Stimulated activated CD8-positive, alpha-beta memory T cell treated with anti-CD3 and anti-CD28 coated beads, Interleukin-4, amount 100 ng/mL, for 24 hours (primary cell): ENCODE results near the gene TNS1.

Source experiments
- DNase-seq: peaks from one replicate; pipeline ENCODE4 v3.0.0-alpha.2; 2020; ENCODE audit warnings: low read depth

Gene TNS1

DNA sequence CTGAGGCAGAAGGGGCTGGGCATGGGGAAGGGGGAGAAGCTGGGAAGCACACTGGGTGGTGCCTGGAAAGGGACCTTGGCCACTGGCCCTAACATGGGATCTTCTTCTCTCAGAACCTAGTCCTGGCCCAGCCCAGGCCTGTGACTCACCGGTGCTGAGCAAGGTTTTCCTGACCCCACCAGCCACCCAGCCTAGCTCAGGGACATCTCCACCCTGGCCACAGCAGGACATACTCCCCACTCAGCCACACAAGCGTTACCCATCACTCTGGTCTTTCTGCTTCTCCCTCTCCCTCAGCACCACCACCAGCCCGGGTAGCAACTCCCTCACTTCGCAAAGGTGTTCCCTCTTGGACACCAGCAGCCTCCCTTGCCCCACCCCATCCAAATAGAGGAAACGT lies 22.8 kb downstream of the TNS1 start:
- no peak for DNase-seq

- DNase-seq: no peak
These were observed 23.5 kb downstream of the TNS1 start for GRCh38 chr2:217979151-217979811.

- DNase-seq: no peak
These were observed 24.2 kb downstream of the TNS1 start for GRCh38 chr2:217978536-217979150.

DNA sequence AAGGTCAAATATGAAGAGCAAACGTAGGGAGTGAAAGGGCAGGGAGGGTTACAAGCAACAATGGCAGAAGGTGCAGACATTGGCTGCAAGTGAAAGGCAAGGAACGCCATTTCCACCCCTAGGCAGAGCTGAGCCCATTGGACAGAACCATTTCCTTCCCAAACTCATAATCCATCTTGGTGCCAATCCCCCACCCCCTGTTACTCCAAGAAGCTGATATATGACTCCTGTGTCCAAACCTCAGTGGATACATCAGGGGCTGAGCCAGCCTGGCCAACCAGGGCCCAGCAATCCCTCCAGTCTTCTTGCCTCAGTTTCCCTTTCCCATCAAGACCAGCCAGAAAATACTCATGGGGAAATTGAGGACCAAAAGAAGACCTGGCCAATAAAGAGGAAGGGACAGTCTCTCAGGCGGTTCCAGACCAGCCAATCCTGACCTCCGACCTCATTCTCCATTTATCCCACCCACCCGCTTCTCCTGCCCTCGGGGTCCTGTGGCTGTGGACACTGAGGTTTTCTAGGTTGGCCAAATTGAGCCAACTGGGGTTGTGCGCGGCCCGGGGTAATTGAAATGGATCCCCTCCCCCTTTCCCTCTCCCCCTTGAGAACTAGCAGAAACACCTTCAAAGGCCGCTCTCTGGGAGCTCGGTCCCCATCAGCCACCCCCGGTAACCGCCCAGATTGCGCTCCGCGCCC lies 24.8 kb downstream of the TNS1 start:
- DNase-seq: no peak

GRCh38 chr2:217976301-217976700 lies 26.5 kb downstream of the TNS1 start:
- DNase-seq: no peak

GRCh38 chr2:217975626-217976025 lies 27.2 kb downstream of the TNS1 start:
- DNase-seq: no peak

DNA sequence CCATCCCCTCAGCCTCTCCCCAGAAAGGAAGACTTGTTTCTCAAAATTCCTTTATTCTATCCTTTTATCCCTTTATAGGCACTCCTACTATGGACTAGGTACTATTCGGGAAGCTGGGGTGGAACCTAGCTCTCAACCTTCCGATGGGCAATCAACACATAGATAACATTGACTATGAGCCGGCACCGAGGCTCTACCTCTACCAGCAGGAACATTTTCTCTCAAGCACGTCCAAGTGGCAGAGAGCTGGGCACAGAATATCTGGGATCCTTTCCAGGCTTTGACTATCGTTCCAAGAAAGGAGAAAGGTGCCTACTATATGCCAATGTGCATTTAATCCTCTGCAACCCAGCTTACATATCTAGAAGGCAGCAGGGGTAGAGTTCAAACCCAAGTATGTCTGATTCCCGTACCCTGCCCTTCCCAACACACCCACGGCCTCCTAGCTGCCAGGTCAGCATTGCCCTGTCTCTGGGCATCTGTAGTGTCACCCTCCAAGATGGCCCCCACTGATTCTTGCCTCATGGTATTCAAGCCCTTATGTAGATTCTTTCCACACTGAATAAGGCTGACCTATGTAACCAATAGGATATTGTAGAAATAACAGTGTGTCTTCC lies 28.3 kb downstream of the TNS1 start:
- DNase-seq: no peak

DNA sequence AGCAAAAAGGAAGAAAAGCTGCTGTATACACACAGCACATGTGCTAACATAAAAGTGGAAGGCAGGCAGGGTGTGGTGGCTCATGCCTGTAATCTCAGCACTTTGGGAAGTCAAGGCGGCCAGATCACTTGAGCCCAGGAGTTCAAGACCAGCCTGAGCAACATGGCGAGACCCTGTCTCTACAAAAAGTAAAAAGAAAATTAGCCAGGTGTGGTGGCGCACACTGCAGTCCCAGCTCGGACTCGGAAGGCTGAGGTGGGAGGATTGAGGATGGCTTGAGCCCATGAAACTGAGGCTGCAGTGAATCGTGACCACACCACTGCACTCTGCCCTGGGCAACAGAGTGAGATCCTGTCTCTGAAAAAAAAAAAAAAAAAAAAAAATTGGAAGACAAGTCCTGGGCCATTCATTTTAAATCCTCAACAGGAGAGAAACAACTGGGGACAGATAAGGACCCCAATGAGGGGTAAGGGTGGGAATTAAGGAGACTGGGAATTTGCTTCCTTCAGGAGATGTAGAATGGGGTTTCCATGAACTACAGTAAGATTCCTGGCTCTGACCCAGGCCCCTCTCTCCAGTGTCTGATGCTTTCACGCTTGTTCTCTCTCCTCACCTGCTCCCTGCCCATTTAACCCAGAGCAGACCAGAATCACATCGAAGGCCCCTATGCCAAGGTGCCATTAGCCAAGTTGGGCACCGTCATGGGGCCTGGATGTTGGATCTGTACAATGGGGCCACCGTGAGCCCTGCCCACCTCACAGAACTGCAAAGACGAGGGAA lies 29.6 kb downstream of the TNS1 start:
- DNase-seq: no peak

- DNase-seq: no peak
These were observed 30.3 kb downstream of the TNS1 start for GRCh38 chr2:217972490-217972889.

DNA sequence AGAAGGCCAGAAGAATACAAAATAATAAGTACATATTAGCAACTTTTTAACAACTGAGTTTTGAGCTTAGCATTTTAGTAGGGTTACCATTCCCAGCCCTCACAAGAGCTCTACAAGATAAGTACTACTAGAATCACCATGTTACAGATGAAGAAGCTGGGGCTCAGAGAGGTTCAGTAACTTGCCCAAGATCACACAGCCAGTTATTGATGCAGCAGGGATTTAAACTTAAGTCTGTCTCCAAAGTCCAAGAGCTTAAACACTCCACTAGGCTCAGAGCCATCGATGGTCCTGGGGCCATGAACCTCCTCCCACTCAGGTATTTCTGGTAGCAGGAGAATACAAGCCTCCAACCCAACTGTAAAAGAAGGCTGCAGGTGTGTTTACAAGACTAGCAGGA lies 30.8 kb downstream of the TNS1 start:
- no peak for DNase-seq

DNA sequence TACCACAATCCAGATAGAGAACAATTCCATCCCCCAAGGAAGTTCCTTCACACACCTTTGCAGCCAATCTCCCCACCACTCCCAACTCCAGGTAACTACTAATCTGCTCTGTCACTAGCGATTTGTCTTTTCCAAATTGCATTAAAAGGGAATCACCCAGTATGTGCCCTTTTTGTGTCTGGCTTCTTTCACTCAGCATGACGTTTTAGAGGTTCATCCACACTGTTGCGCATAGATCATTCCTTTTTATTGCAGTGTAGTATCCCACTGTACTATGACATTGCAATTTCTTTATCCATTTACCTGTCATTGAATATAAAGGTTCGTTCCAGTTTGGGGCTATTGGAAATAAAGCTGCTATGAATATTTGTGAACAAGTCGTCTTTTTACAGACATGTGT lies 31.6 kb downstream of the TNS1 start:
- DNase-seq: no peak

DNA sequence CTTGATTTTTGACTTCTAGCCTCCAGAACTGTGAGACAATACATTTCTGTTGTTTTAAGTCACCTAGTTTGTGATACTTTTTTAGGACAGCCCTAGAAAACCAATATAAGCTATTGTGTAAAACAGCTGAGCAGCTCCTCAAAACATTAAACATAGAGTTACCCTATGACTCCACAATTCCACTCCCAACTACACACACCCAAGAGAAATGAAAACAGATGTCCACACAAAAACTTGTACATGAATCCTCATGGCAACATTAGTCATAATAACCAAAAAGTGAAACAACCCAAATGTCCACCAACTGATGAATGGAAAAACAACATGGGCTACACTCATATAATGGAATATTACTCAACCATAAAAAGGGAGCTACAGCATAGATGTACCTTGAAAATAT lies 32.6 kb downstream of the TNS1 start:
- DNase-seq: no peak

GRCh38 chr2:217969588-217969987 lies 33.2 kb downstream of the TNS1 start:
- DNase-seq: no peak

- no peak for DNase-seq
These were observed 34.8 kb downstream of the TNS1 start for GRCh38 chr2:217968023-217968422.

GRCh38 chr2:217966423-217967070 lies 36.2 kb downstream of the TNS1 start:
- DNase-seq: no peak

- no peak for DNase-seq
These were observed 38.3 kb downstream of the TNS1 start for GRCh38 chr2:217964275-217965161.

DNA sequence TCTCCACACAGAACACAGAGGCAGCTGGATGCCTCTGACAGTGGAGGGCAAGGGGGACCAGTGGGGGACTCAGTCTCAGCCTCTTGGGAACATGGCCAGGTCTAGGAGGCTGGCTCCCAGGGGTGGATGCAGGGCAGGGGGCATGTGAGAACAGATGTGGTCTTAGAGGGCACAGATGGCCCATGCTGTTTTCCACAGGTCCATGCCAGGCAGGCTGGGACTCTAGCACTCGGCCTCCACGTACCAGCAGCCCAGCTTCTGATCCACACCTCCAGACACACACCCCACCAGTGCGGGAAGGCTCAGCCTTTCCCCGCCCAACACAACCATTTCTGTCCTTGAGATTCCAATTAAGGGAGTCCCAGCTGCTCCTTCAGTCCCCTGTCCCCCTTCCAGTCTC lies 42.4 kb downstream of the TNS1 start:
- DNase-seq: no peak

DNA sequence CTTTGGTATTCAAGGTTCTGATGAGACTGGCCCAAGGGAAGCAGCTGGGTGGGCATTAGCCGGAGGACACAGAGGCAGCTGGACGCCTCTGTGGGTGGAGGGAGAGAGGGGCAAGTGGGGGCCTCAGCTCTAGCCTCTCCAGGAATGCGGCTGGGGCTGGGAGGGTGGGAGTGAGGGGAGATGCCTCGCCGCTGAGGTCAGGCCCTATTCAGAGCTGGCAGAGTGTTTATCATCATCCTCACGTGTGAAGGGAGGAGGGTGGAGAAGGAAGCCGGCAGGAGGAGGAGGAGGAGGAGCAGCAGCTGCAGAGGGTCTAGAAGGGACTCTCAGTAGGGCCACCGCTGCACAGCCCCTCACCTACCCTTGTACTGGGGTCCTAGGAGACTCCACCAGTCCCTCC lies 43.1 kb downstream of the TNS1 start:
- DNase-seq: no peak

GRCh38 chr2:217958884-217959225 lies 43.9 kb downstream of the TNS1 start:
- no peak for DNase-seq

GRCh38 chr2:217958206-217958883 lies 44.5 kb downstream of the TNS1 start:
- DNase-seq: no peak
